Activated CD4-positive, alpha-beta T cell treated with anti-CD3 and anti-CD28 coated beads, Interleukin-2, amount 10 ng/mL, durations not matched to agents 7 days and 5 days (primary cell): ENCODE measurements around the gene CHRM1. TPM values are rescaled to one million over a fixed set of nuclear protein-coding genes. Genes with fewer than 3 reads are reported as not detected.

Source experiments
- CTCF ChIA-PET: fragments of 350-600 bp; sonication (Branson Sonifier 250); formaldehyde crosslinking; loops from one replicate; lab custom pipeline; 2021; ENCODE audit warnings: antibody characterized with exemption; lab: Charles Lee
- POLR2A ChIA-PET: fragments of 350-600 bp; sonication (Branson Sonifier 250); formaldehyde crosslinking; loops from one replicate; lab custom pipeline; 2021; ENCODE audit warnings: antibody characterized with exemption; lab: Charles Lee
- DNase-seq: peaks from one replicate; pipeline ENCODE4 v3.0.0-alpha.2; 2020
- H3K27ac Mint-ChIP-seq: one replicate; pipeline ENCODE4 v1.8.0; 2021; ENCODE audit warnings: mild to moderate bottlenecking, moderate library complexity, mixed read lengths
- H3K27me3 Mint-ChIP-seq: one replicate; pipeline ENCODE4 v1.8.0; 2021; ENCODE audit warnings: mixed read lengths
- H3K36me3 Mint-ChIP-seq: one replicate; pipeline ENCODE4 v1.8.0; 2021; ENCODE audit warnings: low read depth, mixed read lengths
- H3K4me1 Mint-ChIP-seq: one replicate; pipeline ENCODE4 v1.8.0; 2021; ENCODE audit warnings: mixed read lengths
- H3K4me3 Mint-ChIP-seq: one replicate; pipeline ENCODE4 v1.8.0; 2021; ENCODE audit warnings: mild to moderate bottlenecking, moderate library complexity, mixed read lengths
- H3K9me3 Mint-ChIP-seq: one replicate; pipeline ENCODE4 v1.8.0; 2021; ENCODE audit warnings: mixed read lengths
- total RNA-seq, 2 experiments: library from RNA; stranded (reverse); gene quantifications; one replicate each; pipeline ENCODE4 v1.2.3, GENCODE V29; 2021

CHRM1 gene
- total RNA-seq, 2 experiments from 2014 or later, result not detected

- H3K4me1 Mint-ChIP-seq, result peaks cover 20% of the 10 kb centered on the region
- no peaks in the 10 kb centered on the region for H3K36me3 Mint-ChIP-seq
- H3K27me3 Mint-ChIP-seq, result peaks cover 65% of the 10 kb centered on the region
- H3K27ac Mint-ChIP-seq, result no peak overlapping the region
- no peaks in the 10 kb centered on the region for H3K9me3 Mint-ChIP-seq
- ChIA-PET CTCF (interaction anchor here (3.7 kb wide), 1 partner anchor 16 kb away, joined by 17 read pairs; no protein-coding TSS in a partner anchor), POLR2A (no interaction called here)
- no peak for DNase-seq
- no peak overlapping the region for H3K4me3 Mint-ChIP-seq
Observed at GRCh38 chr11:62922189-62922589, 1.0 kb upstream of the CHRM1 start.

DNA sequence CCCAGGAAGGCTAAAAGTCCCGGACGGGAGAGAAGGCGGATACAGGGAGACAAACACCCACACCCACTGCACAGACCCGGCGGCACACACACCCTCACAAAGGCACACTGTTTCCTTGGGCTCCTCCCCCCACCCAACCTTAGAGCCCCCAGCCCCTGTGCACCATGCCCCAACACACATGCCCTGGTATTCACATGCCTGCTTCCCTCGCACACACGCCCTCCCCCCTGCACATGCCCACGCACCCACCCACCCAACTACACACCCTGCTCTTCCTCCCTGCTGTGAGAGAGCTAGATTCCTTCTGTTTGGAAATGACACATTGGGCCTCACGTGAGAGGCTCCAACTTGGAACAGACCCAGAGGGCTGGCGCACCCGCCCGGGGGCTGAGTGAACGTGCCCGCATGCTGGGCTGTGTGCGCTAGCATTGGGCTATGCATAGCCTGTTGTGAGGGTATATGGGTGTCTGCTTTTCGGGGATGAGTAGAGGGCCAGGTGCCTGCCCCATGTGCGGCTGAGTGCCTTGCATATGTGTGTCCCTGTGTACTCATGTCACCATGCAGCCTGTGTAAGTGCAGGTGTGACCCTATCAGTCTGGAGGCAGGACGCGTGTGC, 518 bp upstream of the CHRM1 start:
- Mint-ChIP-seq H3K9me3 (no peaks in the 10 kb centered on the region), H3K4me1 (peaks cover 20% of the 10 kb centered on the region), H3K27me3 (peaks cover 61% of the 10 kb centered on the region), H3K4me3 (no peak overlapping the region), H3K36me3 (no peaks in the 10 kb centered on the region), H3K27ac (no peak overlapping the region)
- no peak for DNase-seq
- CTCF ChIA-PET, result interaction anchor here (3.7 kb wide), 1 partner anchor 15 kb away, joined by 17 read pairs; no protein-coding TSS in a partner anchor
- POLR2A ChIA-PET, result no interaction called here

- DNase-seq, result no peak
- Mint-ChIP-seq H3K9me3 (no peaks in the 10 kb centered on the region), H3K4me1 (peaks cover 11% of the 10 kb centered on the region), H3K27me3 (peaks cover 45% of the 10 kb centered on the region), H3K36me3 (no peaks in the 10 kb centered on the region), H3K27ac (peak overlapping the region; percentile 10), H3K4me3 (no peak overlapping the region)
- ChIA-PET CTCF (interaction anchor here (0.9 to 3.4 kb wide), 2 partner anchors 14 to 80 kb away, joined by 3 to 15 read pairs; no protein-coding TSS in a partner anchor), POLR2A (no interaction called here)
Observed at GRCh38 chr11:62919898-62920640, 1.1 kb downstream of the CHRM1 start.

GRCh38 chr11:62919476-62919875, 1.7 kb downstream of the CHRM1 start:
- no peak for DNase-seq
- no peak overlapping the region for H3K27ac Mint-ChIP-seq
- CTCF ChIA-PET, result interaction anchor here (3.4 kb wide), 1 partner anchor 14 kb away, joined by 15 read pairs; no protein-coding TSS in a partner anchor
- POLR2A ChIA-PET, result no interaction called here
- no peaks in the 10 kb centered on the region for H3K36me3 Mint-ChIP-seq
- no peaks in the 10 kb centered on the region for H3K9me3 Mint-ChIP-seq
- H3K27me3 Mint-ChIP-seq, result peaks cover 40% of the 10 kb centered on the region
- H3K4me3 Mint-ChIP-seq, result no peak overlapping the region
- H3K4me1 Mint-ChIP-seq, result peaks cover 11% of the 10 kb centered on the region

DNA sequence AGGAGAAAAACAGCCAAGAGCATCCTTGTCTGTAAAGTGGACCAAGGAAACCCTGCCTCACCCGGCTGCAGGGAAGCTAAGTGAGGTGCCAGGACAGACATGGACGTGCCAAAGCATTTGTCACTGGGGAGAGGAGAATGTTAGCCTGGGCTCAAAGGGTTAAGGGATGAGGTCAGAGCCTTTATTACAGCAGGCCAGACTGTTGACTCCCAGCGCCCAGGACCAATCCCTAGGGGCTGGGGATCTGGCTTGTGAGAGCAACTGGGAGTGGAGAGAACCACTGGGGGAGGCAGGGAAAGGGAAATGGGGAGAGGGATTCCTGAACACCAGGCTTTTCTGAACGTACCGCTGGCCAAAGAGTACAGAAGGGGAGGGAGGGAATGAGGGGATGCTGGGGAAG, 2.6 kb downstream of the CHRM1 start:
- ChIA-PET CTCF (interaction anchor here (0.5 to 3.4 kb wide), 2 partner anchors 13 to 813 kb away, joined by 4 to 15 read pairs; no protein-coding TSS in a partner anchor), POLR2A (no interaction called here)
- Mint-ChIP-seq H3K4me1 (peaks cover 6% of the 10 kb centered on the region), H3K4me3 (no peak overlapping the region), H3K27me3 (peaks cover 32% of the 10 kb centered on the region), H3K36me3 (no peaks in the 10 kb centered on the region), H3K27ac (no peak overlapping the region), H3K9me3 (no peaks in the 10 kb centered on the region)
- DNase-seq, result no peak

DNA sequence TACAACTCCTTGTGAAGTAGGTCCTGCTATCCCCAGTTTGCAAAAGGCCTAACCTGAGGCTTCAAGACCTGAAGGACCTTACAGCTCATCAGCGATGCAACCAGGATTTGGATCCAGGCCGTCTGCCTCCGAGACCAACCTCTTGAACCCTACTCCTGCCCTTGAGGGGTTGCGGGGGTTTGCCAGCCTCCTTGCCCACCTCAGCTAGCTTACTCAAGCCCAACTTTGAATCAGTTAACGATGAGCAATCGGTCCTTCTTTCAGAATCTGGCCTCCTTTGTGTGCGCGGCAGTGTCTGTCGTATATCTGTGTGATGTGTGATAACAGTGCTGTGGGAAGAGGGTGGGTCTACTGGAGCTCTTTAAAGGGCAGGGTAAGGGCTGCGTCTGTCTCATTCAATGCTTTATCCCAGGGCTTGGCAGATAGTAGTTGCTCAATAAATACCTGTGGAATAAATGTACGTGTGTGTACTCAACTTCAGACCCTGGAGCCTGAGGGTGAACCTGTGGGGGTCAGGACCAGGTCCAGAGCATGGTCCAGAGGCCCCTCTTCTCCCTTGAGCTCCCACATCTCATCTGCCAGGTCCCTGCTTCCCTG, 3.2 kb downstream of the CHRM1 start:
- no peaks in the 10 kb centered on the region for H3K9me3 Mint-ChIP-seq
- CTCF ChIA-PET, result interaction anchor here (0.5 to 3.4 kb wide), 2 partner anchors 12 to 812 kb away, joined by 4 to 15 read pairs; no protein-coding TSS in a partner anchor
- no peak for DNase-seq
- H3K27me3 Mint-ChIP-seq, result peaks cover 27% of the 10 kb centered on the region
- H3K4me1 Mint-ChIP-seq, result peaks cover 2% of the 10 kb centered on the region
- POLR2A ChIA-PET, result no interaction called here
- H3K27ac Mint-ChIP-seq, result no peak overlapping the region
- H3K4me3 Mint-ChIP-seq, result no peak overlapping the region
- H3K36me3 Mint-ChIP-seq, result no peaks in the 10 kb centered on the region

GRCh38 chr11:62914416-62914815, 6.7 kb downstream of the CHRM1 start:
- H3K4me3 Mint-ChIP-seq, result no peak overlapping the region
- peaks cover 3% of the 10 kb centered on the region for H3K27me3 Mint-ChIP-seq
- H3K27ac Mint-ChIP-seq, result no peak overlapping the region
- ChIA-PET POLR2A (no interaction called here), CTCF (interaction anchor here (1.2 kb wide), 1 partner anchor 8 kb away, joined by 9 read pairs; no protein-coding TSS in a partner anchor)
- DNase-seq, result no peak
- H3K36me3 Mint-ChIP-seq, result no peaks in the 10 kb centered on the region
- peaks cover 4% of the 10 kb centered on the region for H3K4me1 Mint-ChIP-seq
- H3K9me3 Mint-ChIP-seq, result no peaks in the 10 kb centered on the region

- peaks cover 4% of the 10 kb centered on the region for H3K4me1 Mint-ChIP-seq
- ChIA-PET CTCF (no interaction called here), POLR2A (no interaction called here)
- H3K36me3 Mint-ChIP-seq, result no peaks in the 10 kb centered on the region
- H3K9me3 Mint-ChIP-seq, result no peaks in the 10 kb centered on the region
- no peak overlapping the region for H3K4me3 Mint-ChIP-seq
- no peak for DNase-seq
- H3K27me3 Mint-ChIP-seq, result no peaks in the 10 kb centered on the region
- H3K27ac Mint-ChIP-seq, result no peak overlapping the region
Observed at GRCh38 chr11:62912268-62912667, 8.9 kb downstream of the CHRM1 start.

DNA sequence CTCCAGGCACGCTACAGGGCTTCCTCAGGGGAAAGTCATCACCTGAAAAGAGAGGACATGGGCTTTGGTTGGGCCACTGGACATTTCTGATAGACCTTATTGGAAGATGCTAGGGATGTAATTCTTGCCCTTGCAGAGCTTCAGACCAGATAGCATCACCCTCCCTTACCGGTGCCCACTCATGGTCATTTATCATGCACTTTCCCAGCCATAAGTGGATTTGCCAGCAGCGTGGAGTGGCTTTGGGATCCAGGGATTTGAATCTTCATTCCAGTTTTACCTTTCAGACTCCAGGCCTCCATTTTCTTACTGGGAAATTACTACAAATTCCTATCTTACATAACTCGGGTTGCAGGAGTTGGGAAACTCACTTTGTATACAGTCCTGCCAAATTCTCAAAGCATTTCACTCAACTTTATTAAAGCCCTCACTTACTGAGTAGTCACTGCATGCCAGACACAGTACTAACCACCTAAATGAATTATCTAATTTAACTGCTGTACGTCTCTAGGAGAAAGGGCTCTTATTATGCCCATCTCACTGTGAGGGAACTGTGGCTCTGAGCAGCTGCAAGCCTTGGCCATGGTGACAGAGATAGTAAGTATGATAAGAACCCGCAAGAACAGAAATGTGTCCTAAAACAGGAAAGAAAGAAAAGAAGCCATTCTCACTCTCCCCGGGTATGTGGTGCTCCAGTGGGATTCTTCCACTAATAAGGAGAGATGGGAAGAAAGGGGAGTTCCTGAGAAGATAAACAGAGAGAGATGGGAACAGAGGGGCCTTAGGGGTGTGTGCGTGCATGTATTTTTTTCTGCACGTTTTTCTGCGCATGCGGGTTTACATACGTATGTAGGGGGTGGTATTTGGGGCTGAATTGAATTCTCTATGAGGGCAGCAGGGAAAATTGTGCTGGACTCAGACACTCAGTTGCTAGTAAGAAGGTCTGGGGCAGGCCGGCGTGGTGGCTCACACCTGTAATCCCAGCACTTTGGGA, 9.7 kb downstream of the CHRM1 start:
- Mint-ChIP-seq H3K4me1 (peaks cover 4% of the 10 kb centered on the region), H3K27ac (no peak overlapping the region), H3K27me3 (no peaks in the 10 kb centered on the region), H3K4me3 (no peak overlapping the region), H3K36me3 (no peaks in the 10 kb centered on the region), H3K9me3 (no peaks in the 10 kb centered on the region)
- DNase-seq, result no peak
- ChIA-PET POLR2A (no interaction called here), CTCF (no interaction called here)

- ChIA-PET POLR2A (no interaction called here), CTCF (no interaction called here)
- Mint-ChIP-seq H3K27me3 (peaks cover 3% of the 10 kb centered on the region), H3K27ac (no peak overlapping the region), H3K4me1 (peaks cover 9% of the 10 kb centered on the region), H3K4me3 (no peak overlapping the region), H3K36me3 (no peaks in the 10 kb centered on the region), H3K9me3 (no peaks in the 10 kb centered on the region)
- no peak for DNase-seq
Observed at GRCh38 chr11:62910141-62910882, 10.9 kb downstream of the CHRM1 start.

GRCh38 chr11:62909107-62909894, 11.9 kb downstream of the CHRM1 start:
- Mint-ChIP-seq H3K4me1 (peaks cover 13% of the 10 kb centered on the region), H3K36me3 (no peaks in the 10 kb centered on the region), H3K4me3 (no peak overlapping the region), H3K27ac (no peak overlapping the region), H3K9me3 (no peaks in the 10 kb centered on the region), H3K27me3 (peaks cover 6% of the 10 kb centered on the region)
- POLR2A ChIA-PET, result no interaction called here
- no peak for DNase-seq
- CTCF ChIA-PET, result interaction anchor here (1.0 kb wide), 1 partner anchor 114 kb away, joined by 3 read pairs; no protein-coding TSS in a partner anchor
